HG02852 (cell line): ENCODE data around the gene PPP1R13L.

ENCODE experiments used
- ATAC-seq: cut with Tn5 transposase; IDR thresholded peaks from one replicate; pipeline ENCODE4 v1.9.1; 2021; ENCODE audit warnings: mild to moderate bottlenecking, moderate library complexity; ENCODE audit not compliant: unreplicated experiment

PPP1R13L gene

DNA sequence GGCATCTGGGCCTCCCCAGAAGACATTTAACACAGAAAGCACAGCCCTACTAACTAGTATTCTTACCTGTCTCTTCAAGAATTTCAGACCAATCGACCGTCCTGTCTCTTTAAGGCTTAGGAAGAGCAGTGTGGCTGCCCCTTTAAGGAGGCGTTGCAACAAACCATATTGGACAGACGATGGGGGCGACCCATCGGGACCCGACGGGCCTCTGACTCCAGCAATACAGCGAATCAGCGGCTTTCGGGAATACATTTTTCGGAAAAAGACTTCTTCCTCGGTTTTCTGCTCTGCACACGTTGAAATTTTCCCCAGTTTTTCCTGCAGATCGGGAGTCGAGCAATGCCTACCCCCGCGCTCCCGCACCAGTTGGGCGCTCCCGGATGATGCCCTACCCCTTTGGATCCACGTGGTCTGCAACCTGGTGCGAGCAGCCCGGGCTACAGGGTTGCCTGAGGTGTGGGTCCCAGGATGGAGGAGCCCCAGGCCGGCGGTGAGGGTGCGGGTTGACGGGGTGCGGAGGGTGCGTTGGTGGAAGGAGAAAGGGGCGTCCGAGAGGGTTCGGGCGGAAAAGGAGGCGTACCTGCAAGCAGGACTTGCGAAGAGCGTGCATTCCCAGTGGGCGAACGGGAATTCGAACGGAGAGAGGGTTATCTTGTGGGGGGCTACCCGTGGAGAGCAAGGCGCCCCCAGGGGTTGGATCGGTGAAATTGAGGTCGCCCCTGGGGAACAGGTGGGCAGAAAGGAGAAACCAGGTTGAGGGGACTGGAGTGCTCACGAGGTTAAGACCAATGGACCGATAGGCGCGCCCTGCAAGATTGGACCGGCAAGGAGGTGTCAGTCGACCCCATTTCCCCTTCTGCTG is 1.6 kb upstream of the PPP1R13L start, which contains the start of gene POLR1G:
TSS of gene POLR1G (plus strand) at position 419 of the 865 bp plus-strand sequence. CDS start at position 472, 53 bp downstream.
- ATAC-seq, result peak; percentile 70

DNA sequence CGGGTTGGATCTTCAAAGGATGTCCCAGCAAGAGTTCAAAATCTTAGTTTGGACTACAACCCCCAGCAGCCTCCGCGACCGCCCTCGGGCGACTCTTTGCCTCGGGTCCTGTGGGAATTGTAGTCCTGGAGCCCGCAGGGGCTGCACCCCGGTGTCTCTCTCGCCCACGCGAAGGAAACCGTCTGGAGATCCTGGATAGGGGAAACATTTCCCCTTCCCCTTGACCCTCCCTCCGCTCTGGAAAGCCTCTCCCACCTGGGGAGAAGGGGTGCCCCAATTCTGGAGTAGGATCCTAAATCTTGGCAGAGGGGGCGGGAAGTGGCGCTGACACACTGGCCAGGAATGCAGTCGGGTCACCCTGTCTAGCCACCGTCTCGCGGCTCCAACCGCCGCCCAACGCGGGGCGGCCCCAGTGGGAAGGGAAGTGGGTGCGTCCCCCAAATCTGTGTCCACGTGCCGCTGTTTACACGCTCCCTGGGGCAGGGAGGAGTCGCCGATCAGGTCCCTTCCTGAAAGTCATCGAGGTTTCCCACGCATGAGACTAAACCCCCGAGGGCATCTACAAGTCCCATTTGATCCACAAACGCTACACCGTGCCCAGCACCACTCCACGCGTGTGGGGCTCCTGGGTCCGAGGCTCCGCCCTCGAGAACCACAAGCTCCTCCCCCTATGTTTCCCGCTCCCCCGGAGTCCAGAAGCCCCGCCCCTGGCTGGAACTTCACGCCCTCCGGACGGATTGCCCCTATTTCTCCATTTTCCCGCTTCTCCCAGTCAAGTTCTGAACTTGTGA is 761 bp upstream of the PPP1R13L start:
- ATAC-seq, result peak; percentile 50

DNA sequence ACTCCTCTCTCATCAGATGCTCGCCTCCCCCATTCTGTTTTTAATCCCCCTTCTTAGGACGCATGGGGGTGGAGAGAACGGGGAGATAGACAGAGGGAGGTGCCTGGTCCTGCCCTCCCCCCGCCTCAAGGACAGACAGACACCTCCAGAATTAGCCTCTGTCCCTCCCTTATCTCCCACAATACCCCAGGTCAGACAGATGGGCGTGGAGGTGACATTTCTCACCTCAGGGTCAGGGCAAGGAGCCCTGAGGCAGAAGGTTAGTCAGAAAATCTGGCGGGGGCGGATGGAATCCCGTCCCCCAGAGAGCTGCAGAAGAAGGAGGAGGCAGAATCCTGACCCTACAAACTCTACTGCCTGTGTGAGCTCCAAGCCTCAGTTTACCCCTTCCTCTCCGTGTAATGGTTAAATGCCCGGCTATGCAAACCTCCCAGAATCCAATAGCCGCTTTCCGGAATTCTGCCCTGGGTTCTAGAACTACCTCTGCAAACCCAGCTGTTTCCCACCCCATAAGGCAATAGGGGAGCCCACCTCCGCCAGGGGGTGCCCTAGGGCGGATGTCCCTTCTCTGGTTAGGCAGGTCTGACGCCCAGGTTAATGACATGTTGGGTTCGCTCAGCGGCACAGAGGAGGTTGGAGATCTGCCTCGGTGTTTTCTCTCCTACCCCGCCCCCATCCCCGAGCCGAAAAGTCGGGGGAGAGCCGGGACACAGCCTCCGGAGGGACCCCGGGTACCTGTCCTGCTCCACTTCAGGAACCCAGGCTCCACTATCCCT is 900 bp downstream of the PPP1R13L start:
- ATAC-seq, result no peak

DNA sequence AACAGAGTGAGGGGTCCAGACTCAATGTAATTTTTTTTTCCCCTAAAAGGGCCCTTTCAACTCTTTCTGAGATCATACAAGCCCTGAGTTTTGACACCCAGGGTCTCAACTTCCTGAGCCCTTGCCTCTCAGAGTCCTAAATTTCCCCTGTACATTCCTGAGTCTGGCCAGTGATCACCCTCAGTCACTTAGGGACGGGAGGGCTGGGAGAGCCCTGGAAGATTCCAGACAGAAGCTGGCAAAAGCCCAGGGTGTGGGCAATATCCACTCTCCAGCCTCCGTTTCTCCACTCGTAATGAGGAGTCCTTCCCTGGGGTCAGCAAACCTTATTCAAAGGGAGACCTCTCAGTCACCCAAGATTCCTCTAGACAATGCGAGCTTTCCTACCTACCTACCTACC is 1.6 kb downstream of the PPP1R13L start:
- ATAC-seq, result no peak

DNA sequence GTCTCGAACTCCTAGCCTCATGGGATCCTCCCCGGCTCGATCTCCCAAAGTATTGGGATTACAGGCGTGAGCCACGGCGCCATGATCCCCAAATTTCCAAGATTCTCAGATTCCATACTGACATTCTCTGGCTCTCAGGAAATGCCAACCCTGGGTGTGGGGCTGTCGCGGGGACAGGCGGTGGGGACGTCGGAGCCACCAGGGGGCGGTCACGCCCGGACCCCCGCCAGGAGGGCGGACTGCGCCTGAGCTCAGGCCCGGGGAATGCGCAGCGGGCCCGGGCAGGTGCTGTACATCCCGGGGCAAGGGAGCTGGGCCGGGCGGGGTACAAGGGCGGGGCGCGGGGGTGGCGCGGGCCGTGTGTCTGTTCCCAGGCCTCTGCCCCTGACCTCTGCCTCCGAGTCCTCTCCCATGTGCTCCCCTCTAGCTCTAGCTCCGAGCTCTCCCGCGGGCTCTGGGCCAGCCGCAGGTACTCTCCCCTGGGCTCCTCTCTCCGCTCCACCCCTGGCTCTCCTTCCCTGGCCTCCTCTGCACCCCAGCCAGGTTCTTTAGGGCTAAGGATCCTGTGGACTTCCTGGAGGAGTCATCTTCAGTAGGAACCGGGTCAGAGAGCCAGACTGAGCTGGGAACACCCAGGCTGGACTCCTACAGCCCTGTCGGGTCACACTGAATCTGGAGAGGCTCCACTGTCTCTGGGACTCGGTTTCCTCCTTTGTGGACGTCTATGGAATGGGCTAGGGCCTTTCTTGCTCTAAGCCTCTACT is 2.4 kb downstream of the PPP1R13L start:
- no peak for ATAC-seq

DNA sequence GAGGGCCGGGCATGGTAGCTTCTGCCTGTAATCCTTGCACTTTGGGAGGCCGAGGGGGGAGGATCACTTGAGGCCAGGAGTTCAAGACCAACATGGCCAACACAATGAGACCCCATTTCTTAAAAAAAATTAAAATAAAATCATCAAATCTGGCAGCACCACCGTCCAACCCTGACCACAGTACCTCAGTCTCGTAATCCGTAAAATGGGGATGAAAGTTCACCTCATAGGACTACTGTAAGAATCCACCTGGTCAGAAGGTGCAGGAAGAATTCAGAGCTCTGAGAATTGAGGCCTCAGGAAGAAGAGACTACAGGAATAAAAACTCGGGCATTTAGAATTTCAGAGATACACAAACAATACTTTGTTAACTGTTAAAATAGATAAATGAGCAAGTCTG is 3.1 kb downstream of the PPP1R13L start:
- no peak for ATAC-seq

DNA sequence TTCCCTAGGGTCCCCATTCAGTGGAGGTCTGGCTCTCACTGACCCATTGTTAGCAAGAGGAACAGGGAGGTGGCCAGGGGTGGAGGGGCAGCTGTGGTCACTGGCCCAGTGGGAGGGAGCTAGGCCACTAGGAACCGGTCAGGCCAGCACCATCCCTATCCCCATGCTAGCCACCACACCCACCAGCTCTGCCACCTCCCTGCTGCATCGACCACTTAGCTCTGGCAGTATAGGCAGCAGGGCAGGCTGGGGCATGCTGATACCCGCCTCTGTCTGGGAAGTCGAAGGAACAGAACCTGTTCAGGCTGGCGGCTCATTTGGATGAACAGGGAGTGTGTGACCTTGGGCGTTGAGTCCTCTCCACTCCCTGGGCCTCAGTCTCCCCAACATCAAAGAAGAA is 4.7 kb downstream of the PPP1R13L start:
- ATAC-seq, result no peak

DNA sequence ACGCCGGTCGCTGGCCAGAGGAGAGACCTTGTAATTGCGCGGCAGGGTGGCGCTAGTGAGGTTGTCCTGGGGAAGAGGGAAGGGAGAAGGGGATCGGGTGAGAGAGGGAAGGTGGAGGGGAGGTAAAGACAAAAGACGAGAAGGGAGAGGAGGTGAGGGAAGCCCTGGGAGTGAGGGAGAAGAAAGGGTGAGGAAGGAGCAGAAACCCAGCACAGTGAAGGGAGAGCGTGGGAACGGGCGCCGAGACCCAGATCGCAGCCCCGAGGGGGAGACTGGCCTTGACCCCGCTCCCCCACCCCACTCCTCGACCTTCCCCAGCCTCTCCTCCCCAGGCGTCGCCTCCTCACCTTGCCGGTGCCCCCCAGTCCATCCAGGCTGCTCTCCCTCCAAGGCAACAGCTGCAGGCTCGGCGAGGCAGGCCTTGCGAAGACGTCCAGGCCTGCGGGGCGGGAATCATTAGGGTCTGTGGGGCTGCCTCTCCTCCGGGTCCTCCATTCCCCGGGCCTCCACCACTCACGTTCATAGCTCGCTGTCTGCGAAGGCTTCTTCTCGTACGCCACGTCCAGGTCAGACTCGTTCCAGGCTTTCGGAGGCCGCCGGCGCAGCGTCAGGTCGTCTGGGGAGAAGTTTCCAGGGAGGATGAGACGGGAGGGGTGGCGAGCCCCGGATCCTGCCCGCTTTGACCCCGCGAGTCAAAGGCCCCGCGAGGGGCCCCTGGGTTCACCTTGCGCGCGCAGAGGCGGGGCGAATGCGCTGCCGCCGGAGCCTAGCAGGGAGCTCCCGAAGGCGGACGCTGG is 8.8 kb downstream of the PPP1R13L start:
- no peak for ATAC-seq

DNA sequence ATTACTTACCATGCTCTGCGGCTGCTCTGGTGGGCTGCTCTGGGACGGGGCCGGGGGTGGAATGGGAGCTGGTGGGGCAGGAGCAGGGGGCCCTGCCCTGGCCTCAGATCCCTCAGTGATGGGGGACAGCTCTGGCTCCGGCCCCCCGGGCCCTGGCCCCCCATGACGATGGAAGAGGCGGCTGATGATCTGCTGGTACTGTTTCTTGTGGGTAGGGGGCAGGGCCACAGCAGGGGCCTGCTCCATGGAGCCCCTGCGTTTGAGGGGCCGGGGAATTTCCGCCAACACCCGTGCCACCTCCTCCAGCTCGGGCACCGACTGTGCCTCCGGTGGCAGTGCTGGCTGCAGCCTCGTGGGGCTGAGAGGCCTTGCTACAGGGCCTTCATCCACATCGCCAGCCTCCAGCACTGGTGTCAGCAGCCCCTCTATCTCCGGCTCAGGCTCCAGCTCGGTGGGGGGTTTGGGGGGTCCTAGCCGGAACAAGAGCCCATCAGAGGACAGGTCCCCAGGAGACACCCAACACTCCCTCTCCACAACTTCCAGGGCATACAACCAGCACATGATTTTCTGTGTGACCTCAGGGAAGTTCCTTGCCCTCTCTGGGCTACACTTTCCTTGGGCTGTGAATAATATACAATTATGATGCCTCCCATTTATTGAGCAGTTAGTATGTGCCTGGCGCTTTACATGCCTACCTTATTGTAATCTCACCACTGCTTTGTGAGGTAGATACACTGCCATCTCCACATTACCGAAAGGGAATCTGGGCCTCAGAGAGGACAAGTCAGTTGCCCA is 12.8 kb downstream of the PPP1R13L start:
- ATAC-seq, result no peak

DNA sequence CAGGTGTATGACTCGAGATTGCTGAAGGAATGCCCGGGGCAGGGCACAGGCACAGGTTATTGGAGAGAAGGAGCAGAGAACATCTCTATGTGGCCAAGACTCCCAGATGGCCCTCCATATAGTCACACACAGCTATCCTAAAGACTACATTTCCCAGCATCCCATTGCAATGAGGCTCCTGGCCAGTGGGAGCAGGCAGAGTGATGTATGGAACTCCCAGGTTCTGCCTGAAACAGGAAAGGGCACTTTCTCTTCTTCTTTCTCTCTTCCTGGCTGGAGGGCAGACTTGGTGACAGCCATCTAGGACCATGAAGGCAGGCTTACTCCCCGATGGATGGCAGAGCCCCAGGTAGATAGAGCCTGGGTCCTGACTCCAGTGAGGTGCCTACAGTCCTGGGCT is 13.5 kb downstream of the PPP1R13L start:
- ATAC-seq, result no peak

DNA sequence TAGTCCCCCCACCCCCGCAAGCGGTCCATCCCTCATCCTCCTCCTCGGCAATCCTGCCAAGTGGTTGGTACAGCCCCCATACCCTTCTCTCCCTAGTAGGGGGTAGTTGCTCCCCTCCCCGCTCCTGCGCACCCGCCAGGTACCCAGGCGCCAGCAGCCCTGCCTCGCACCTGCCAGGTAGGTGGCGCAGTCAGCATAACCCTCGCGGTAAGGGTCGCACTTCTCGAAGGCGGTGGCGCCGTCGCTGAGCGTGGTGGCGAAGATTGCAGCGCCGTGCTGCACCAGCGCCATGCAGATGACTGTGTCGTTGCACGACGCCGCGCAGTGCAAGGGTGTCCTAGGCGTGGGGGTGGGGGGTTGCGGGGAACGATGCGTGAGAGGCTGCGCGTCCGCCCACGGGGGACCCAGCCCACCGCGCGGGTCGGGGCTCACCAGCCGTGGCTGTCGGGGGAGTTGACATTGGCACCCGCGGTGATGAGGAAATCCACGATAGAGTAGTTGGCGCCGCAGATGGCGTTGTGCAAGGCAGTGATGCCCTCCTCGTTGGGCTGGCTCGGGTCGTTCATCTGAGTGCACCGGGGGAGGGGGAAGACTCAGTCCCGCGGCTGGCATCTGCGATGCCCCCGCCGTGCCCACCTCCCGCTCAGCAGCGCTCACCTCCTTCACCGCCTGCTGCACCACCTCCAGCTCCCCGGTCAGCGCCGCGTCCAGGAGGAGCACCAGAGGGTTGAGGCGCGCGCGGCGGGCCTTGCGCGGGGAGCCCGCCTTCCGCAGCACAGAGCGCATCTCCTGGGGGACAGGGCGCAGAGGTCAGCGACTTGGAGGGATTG is 19.3 kb downstream of the PPP1R13L start:
- no peak for ATAC-seq

DNA sequence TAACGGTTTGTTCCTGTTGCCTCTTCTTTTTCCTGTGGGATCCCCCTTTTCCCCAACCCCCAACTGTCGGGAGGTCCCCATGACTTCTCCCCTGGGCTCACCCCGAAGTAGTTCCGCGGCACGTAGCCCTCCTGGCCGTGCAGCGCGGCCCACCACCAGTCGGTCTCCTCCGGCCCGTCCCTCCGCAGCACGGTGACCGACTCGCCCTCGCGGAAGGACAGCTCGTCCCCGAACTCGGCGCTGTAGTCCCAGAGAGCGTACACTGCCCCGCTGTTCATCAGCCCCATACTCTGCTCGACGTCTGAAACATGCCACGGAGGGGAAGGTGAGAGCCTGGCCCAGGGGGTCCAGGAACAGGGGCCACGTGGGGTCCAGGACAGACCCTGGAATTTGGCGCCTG is 22.4 kb downstream of the PPP1R13L start:
- no peak for ATAC-seq

DNA sequence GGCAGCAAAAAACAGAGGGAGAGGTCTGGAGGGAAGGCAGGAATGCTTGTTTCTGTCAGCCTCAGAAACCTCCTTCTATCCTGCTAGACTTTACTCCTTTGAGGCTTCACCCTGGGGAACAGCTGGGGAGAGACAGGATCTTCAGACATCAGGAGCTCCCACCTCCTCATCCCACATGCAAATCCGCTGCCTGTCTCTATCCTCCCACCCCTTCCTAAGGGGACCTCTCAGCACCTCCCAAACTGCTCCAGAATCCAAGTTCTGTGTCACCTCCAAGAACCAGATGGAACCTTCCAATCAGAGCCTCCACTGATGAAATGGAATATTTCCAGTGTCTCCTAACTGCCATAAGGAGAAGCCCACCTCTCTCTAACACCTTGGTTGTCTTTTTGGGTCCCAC is 24.8 kb downstream of the PPP1R13L start:
- no peak for ATAC-seq

DNA sequence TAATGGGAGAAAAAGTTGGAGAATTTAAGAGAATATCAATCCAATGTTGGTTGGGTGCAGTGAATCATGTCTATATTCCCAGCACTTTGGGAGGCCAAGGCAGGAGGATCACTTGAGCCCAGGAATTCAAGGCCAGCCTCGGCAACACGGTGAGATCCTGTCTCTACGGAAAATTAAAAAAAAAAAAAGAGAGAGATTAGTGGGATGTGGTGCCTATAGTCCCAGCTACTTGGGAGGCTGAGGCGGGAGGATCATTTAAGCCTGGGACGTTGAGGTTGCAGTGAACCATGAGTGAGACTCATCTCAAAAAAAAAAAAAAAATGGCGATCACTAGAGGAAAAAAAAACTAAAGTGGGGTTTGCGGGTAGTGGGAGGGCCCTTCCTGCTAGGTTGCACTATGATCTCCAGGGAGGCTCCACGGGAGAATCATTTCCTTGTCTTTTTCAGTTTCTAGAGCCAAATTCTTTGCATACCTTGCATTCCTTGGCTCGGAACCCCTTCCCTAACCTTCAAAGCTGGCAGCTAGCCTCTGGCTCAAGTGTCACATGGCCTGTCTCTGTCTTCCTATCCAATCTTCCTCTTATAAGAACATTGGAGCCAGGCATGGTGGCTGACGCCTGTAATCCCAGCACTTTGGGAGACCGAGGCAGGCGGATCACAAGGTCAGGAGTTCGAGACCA is 28.7 kb downstream of the PPP1R13L start:
- no peak for ATAC-seq

DNA sequence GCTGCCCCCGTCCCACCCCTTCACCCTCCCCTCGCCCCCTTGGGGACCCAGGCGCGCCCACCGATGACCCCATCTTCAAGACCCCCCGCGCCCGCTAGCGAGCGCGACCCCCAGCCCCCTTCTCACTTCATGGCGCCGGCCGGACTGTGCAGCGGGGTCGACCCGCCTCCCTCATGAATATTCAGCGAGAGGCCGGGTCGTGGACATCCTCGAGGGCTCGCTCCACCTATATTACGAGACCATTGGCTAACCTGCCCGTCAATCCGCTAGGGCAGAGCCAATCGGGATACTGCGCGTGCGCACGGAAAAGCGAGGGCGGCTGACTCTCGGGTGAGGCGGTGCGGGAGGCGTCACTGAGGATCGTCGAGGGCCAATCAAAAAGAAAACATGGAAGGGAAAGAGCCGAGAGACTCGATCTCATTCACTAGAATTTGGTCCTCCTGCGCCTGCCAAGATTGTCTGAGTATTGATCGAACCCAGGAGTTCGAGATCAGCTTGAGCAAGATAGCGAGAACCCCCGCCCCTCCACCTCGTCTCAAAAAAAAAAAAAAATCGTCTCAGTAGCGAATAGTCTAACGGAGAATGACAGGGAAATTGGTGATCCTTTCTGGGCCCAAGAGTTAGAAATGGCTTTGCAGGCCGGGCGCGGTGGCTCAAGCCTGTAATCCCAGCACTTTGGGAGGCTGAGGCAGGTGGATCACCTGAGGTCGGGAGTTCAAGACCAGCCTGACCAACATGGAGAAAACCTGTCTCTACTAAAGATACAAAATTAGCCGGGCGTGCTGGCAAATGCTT is 34.3 kb downstream of the PPP1R13L start, which contains the start of gene ERCC2:
TSS of gene ERCC2 (minus strand) at position 164 of the 795 bp plus-strand sequence. CDS start at position 131, 33 bp downstream.
- ATAC-seq, result peak; percentile 96

DNA sequence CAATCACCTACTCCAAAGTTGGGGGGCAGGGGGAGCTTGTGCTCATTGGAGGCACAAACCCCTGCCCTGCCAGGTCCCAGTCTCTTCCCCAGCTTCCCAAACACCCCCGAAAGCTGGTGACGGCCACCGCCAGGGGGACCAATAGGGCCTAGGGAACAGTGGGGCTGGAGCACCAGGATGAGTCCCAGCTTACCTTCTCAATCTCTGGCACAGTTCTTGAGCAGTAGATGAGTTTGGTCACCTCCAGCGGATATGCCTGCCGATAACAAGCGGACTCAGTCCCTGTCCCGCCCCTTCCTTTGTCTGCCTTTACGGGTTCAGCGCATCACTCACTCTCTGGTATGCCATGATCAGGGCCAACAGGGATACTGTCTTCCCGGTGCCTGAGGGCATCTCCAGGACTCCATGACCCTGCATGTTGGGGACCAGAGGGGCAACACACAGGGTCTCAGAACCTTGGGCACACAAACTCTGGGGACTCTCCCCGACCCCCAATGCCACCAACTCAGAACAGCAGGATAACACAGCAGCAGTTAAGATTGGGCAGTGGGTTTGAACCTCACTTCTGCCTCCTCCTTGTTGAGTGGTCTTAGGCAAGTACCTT is 36.0 kb downstream of the PPP1R13L start:
- no peak for ATAC-seq
